Cardiac muscle cell (in vitro differentiated cells and primary cell): ENCODE results near the gene SSR1. TPM values are rescaled to one million over a fixed set of nuclear protein-coding genes. Genes with fewer than 3 reads are reported as not detected.

Experiments
- DNase-seq, 2 donors: peaks; one replicate each; pipeline versions ENCODE4 v3.0.0 to v3.0.0-alpha.2; 2010 to 2017; ENCODE audit warnings: low read depth in 1 of 2, low spot score in 1 of 2
- H3K27ac ChIP-seq: fragments of 200-600 bp; sonication (generic); 2 replicates; pipeline ENCODE4 v1.5.1; 2016
- H3K27me3 ChIP-seq: fragments of 200-600 bp; sonication (generic); 2 replicates; pipeline ENCODE4 v1.6.0; 2016; ENCODE audit warnings: control low read depth
- H3K36me3 ChIP-seq: fragments of 200-600 bp; sonication (generic); 2 replicates; pipeline ENCODE4 v1.5.1; 2016; ENCODE audit warnings: control low read depth
- H3K4me1 ChIP-seq: fragments of 200-600 bp; sonication (generic); 2 replicates; pipeline ENCODE4 v1.8.1; 2017; ENCODE audit warnings: low read depth, mild to moderate bottlenecking, mixed run types
- H3K4me3 ChIP-seq: fragments of 200-600 bp; sonication (generic); 2 replicates; pipeline ENCODE4 v1.5.1; 2016; ENCODE audit warnings: mild to moderate bottlenecking
- H3K9me3 ChIP-seq: fragments of 200-600 bp; sonication (generic); 2 replicates; pipeline ENCODE4 v1.5.1; 2017; ENCODE audit warnings: low read depth, mild to moderate bottlenecking, control low read depth
- CTCF ChIP-seq: IDR thresholded peaks from 2 replicates; pipeline ENCODE4 v1.5.1; 2012; ENCODE audit warnings: low read depth, mild to moderate bottlenecking, low read length
- polyA plus RNA-seq: library from polyadenylated mRNA; unstranded; fragments of >200 nt; fragmentation: Nextera tagmentation; extraction: Ambion mirVana; gene quantifications from 2 replicates; pipeline ENCODE4 v1.2.1, GENCODE V29; 2016
- total RNA-seq: library from RNA; depleted of rRNA; stranded (reverse); fragments of >200 nt; gene quantifications from 2 replicates; pipeline ENCODE4 v1.2.3, GENCODE V29; 2016

SSR1 gene
- total and polyA plus RNA-seq, 2 experiments from 2014 or later = 26.3 to 54.5 TPM

- TF ChIP-seq CTCF = no peak
- peak overlapping the region; percentile 37 for H3K27ac ChIP-seq
- DNase-seq = peak in 1 of 2 donors; percentile 22
- peaks cover 5% of the 10 kb centered on the region for H3K36me3 ChIP-seq
- no peaks in the 10 kb centered on the region for H3K27me3 ChIP-seq
- no peaks in the 10 kb centered on the region for H3K9me3 ChIP-seq
- peaks cover 39% of the 10 kb centered on the region for H3K4me1 ChIP-seq
- H3K4me3 ChIP-seq = no peak overlapping the region
Measured at GRCh38 chr6:7219310-7219709, 93.7 kb downstream of the SSR1 start.

- Histone ChIP-seq H3K9me3 (no peaks in the 10 kb centered on the region), H3K4me1 (peaks cover 39% of the 10 kb centered on the region), H3K27me3 (no peaks in the 10 kb centered on the region), H3K36me3 (peaks cover under 1% of the 10 kb centered on the region), H3K27ac (peak overlapping the region; percentile 88), H3K4me3 (no peak overlapping the region)
- peak in 1 of 2 donors; percentile 34 for DNase-seq
- TF ChIP-seq CTCF = peak; percentile 11
Measured at GRCh38 chr6:7218406-7218988, 94.5 kb downstream of the SSR1 start.

Other genes starting within 250 kb of the SSR1 start
- 30.5 and 55.3 TPM in 2 replicates for gene RREB1, start 205.2 kb downstream of the SSR1 start, total RNA-seq
- gene RREB1, start 205.2 kb downstream of the SSR1 start, polyA plus RNA-seq = 15.4 and 22.1 TPM in 2 replicates
- gene CAGE1, start 76.5 kb upstream of the SSR1 start, total RNA-seq = 0.09 TPM in 1 of 2 replicates, not detected in the other
- gene CAGE1, start 76.5 kb upstream of the SSR1 start, polyA plus RNA-seq = 0.26 and 0.66 TPM in 2 replicates
- 10.3 and 16.8 TPM in 2 replicates for gene RIOK1, start 76.6 kb upstream of the SSR1 start, total RNA-seq
- 13.4 and 26.7 TPM in 2 replicates for gene RIOK1, start 76.6 kb upstream of the SSR1 start, polyA plus RNA-seq
- 185 and 362 TPM in 2 replicates for gene DSP, start 228.5 kb upstream of the SSR1 start, total RNA-seq
- gene DSP, start 228.5 kb upstream of the SSR1 start, polyA plus RNA-seq = 154 and 237 TPM in 2 replicates